ENCODE results near the gene MAN2A1. TPM values are rescaled to one million over a fixed set of nuclear protein-coding genes. Genes with fewer than 3 reads are reported as not detected.
"Not testable (repeated sequence)": the region's sequence is repeated elsewhere in the genome, so short reads cannot be mapped to it uniquely, and the experiment has no call there.

Gene MAN2A1
- polyA plus RNA-seq, 1 donor = 40.4 TPM

GRCh38 chr5:109868737-109869136, 179.0 kb downstream of the MAN2A1 start:
- no peak for DNase-seq (ENCODE audit: low read depth)

- DNase-seq (ENCODE audit: low read depth) = no peak
Measured at GRCh38 chr5:109873687-109874086, 184.0 kb downstream of the MAN2A1 start.

- no peak for DNase-seq (ENCODE audit: low read depth)
Measured at GRCh38 chr5:109874108-109874507, 184.4 kb downstream of the MAN2A1 start.

- no peak for DNase-seq (ENCODE audit: low read depth)
Measured at GRCh38 chr5:109876030-109876725, 186.5 kb downstream of the MAN2A1 start.

GRCh38 chr5:109876941-109877669, 187.4 kb downstream of the MAN2A1 start:
- DNase-seq (ENCODE audit: low read depth) = no peak

GRCh38 chr5:109877670-109878045, 187.9 kb downstream of the MAN2A1 start:
- DNase-seq (ENCODE audit: low read depth) = no peak

- DNase-seq (ENCODE audit: low read depth) = no peak
Measured at GRCh38 chr5:109878887-109879286, 189.2 kb downstream of the MAN2A1 start.

- DNase-seq (ENCODE audit: low read depth) = no peak
Measured at GRCh38 chr5:109880907-109881685, 191.4 kb downstream of the MAN2A1 start.

GRCh38 chr5:109882546-109882945, 192.8 kb downstream of the MAN2A1 start:
- DNase-seq (ENCODE audit: low read depth) = no peak

- DNase-seq (ENCODE audit: low read depth) = no peak
Measured at GRCh38 chr5:109884676-109885075, 194.9 kb downstream of the MAN2A1 start.

GRCh38 chr5:109885205-109885604, 195.5 kb downstream of the MAN2A1 start:
- no peak for DNase-seq (ENCODE audit: low read depth)

- no peak for DNase-seq (ENCODE audit: low read depth)
Measured at GRCh38 chr5:109888989-109889388, 199.3 kb downstream of the MAN2A1 start.

GRCh38 chr5:109893271-109893670, 203.5 kb downstream of the MAN2A1 start:
- not testable (repeated sequence) for DNase-seq (ENCODE audit: low read depth)

- DNase-seq (ENCODE audit: low read depth) = no peak
Measured at GRCh38 chr5:109898269-109899162, 208.8 kb downstream of the MAN2A1 start.

GRCh38 chr5:109899163-109899535, 209.4 kb downstream of the MAN2A1 start:
- no peak for DNase-seq (ENCODE audit: low read depth)

- DNase-seq (ENCODE audit: low read depth) = no peak
Measured at GRCh38 chr5:109900461-109900860, 210.7 kb downstream of the MAN2A1 start.

- DNase-seq (ENCODE audit: low read depth) = no peak
Measured at GRCh38 chr5:109900911-109901627, 211.3 kb downstream of the MAN2A1 start.

GRCh38 chr5:109901628-109901981, 211.9 kb downstream of the MAN2A1 start:
- DNase-seq (ENCODE audit: low read depth) = no peak

GRCh38 chr5:109903061-109903460, 213.3 kb downstream of the MAN2A1 start:
- no peak for DNase-seq (ENCODE audit: low read depth)

GRCh38 chr5:109905906-109906305, 216.2 kb downstream of the MAN2A1 start:
- DNase-seq (ENCODE audit: low read depth) = no peak

GRCh38 chr5:109907189-109907588, 217.5 kb downstream of the MAN2A1 start:
- DNase-seq (ENCODE audit: low read depth) = no peak

Measured in forelimb muscle (tissue), 1 donor.